Keratinocyte (primary cell): ENCODE data around the gene DEGS2.

Source experiments
- CTCF ChIP-seq, 3 experiments: IDR thresholded peaks in 1 of 3; conservative IDR thresholded peaks in 1 of 3; optimal IDR thresholded peaks in 1 of 3; 2 replicates in 2 of 3; 3 replicates in 1 of 3; pipeline versions ENCODE3 to v1.5.1; 2011; ENCODE audit warnings: low read length in 3 of 3, mild to moderate bottlenecking in 3 of 3, moderate library complexity in 2 of 3, control low read depth in 1 of 3, inconsistent platforms in 1 of 3; ENCODE audit not compliant: insufficient read depth in 2 of 3; ENCODE audit errors: extremely low read depth in 1 of 3
- EZH2 ChIP-seq: IDR thresholded peaks from one replicate; pipeline ENCODE4 v1.6.1; 2012; ENCODE audit warnings: inconsistent platforms, mild to moderate bottlenecking, low read length, moderate library complexity

GRCh38 chr14:100203962-100204834 is 44.8 kb upstream of the DEGS2 start:
- TF ChIP-seq CTCF (optimal IDR thresholded peaks at IDR 0.05 in 1 of 3, IDR thresholded peaks at IDR 0.05 in 1 of 3, conservative IDR thresholded peaks at IDR 0.05 in 1 of 3; ENCODE audit: extremely low read depth in 1 of 3, insufficient read depth in 2 of 3, low read length in 3 of 3) (no peak), EZH2 (no peak)
